Measurements from ENCODE around the gene FAF1.
"Not testable (repeated sequence)": the region's sequence is repeated elsewhere in the genome, so short reads cannot be mapped to it uniquely, and the experiment has no call there.

FAF1 gene

DNA sequence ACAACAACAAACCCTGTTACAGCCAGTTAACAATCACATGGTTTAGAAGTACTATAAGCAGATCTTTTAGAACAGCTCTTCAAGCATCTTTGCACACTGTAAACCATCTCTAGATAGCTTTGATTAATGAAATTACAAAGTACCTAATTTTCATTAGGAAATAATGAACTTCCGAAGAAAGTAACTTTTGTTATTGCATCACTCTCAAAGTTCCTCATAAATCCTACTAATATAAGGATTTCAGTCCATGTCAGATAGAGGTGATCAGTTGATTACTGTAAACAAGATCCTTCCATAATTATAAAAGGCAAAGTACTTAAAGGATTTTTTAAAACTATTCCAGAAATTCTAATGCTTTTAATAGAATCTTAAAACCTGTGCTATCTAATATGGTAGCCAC, 58.2 kb downstream of the FAF1 start:
- no peak for DNase-seq

DNA sequence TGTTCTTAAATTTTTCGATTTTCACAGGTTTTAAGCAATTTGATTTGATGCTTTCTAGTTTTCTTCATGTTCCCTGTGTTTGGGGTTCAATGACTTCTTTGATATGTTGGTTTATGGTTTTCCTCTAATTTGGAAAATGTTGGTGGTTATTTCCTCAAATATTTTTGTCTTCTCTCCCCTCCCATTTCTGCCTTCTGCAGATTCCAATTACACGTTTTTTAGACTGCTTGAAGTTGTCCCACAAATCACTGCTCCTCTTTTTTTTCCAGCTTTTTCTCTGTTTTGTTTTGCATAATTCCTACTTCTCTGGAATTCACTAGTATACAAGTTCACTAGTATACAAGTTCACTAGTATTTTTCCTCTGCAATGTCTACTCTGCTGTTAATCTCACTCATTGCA, 61.3 kb downstream of the FAF1 start:
- DNase-seq, result no peak

DNA sequence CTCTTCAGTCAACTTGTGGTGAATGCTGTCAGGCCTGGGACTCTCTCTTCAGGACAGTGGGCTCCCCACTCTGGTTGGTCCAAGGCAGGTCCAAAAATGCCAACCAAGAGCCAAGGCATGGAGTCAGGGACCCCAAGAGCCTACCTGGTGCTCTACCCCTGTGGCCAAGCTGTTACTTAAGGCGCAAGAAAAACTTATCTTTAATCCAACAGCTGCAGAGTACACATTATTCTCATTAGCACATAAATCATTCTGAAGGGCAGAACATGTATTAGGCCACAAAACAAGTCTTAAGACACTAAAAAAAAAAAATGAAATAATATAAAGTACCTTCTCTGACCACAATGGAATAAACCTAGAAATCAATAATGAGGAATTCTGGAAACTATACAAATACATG, 65.7 kb downstream of the FAF1 start:
- no peak for DNase-seq

DNA sequence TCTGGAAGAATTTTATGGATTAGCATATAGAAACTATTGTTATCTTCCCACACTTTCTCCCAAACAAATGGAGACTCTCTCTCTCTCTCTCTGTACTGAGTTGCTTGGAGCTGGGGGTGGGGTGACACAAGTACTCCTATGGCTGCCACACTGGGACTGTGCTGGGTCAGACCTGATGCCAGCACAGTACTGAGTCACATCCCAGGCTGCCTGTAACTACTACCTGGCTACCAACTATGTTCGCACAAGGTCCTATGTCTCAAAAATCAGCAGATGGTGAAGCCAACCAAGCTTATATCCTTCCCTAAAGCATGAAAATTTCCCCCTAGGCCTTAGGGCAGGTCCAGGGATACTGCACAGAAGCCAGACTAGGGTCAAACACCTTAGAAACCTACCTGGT, 66.6 kb downstream of the FAF1 start:
- DNase-seq, result no peak

DNA sequence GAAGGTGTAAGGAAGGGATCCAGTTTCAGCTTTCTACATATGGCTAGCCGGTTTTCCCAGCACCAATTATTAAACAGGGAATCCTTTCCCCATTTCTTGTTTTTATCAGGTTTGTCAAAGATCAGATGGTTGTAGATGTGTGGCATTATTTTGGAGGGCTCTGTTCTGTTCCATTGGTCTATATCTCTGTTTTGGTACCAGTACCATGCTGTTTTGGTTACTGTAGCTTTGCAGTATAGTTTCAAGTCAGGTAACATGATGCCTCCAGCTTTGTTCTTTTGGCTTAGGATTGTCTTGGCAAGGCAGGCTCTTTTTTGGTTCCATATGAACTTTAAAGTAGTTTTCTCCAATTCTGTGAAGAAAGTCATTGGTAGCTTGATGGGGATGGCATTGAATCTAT, 72.5 kb downstream of the FAF1 start:
- not testable (repeated sequence) for DNase-seq

DNA sequence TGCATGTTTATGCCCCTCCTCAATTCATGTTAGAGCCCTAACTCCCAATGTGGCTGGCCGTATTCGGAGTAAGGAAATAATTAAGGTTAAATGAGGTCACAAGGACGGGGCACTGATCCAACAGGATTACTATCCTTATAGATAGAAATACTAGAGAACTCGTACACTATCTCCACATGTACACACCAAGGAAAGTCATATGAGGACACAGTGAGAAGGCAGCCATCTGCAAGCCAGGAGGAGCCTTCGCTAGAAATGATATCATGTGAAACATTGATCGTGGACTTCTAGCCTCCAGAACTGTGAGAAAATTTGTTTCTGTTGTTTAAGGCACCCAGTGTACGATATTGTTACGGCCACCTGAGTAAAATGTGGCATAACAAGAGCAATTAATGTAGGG, 79.7 kb downstream of the FAF1 start:
- no peak for DNase-seq

DNA sequence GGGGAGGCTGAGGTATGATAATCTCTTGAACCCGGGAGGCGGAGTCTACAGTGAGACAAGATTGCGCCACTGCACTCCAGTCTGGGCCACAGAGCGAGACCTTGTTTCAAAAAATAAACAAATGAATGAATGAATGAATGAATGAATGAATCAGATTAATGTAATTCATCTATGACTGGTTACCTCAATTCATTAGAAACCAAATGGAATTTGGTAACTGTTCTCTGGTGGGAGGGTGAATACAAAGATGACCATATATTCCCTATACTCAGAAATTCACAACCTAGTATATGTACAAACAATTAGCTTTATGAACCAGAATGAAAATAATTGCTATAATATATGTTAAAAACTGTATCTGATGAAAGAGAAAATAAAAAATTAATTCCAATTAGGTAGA, 80.9 kb downstream of the FAF1 start:
- no peak for DNase-seq

DNA sequence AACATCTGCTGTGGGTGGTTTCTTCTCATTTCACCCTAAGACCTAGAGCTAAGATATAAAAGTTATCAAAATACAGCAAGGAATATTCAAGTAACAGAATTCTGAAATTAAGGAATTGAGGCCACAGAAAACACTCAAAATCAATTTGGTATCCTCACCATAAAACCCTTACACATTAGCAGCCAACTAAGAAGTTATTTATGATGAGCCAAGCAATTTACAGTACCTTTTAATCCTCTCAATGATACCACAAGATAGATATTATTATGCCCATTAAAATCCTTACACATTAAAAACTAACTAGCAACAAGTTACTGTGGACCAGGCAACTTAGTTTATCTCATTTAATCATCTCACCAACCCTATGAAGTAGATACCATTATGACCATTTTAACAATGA, 81.6 kb downstream of the FAF1 start:
- DNase-seq, result no peak

DNA sequence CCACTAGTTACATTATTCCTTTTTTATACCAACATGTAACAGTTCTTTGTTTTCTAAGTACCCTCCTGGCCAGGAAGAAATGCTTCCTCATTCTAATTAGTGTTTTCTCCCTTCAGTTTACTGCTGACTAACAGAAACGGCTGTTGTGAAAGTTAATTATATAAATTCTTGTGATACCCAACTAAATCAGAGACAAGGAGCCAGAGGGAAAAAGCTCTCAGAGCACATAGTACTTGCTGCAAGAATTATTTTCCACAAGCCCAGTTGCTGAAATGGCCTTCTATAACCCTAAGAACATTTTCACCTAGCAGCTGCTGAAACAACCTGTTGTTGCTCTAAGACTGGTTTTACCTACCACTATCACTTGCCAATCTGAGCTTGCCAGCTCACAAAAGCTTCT, 82.4 kb downstream of the FAF1 start:
- no peak for DNase-seq

DNA sequence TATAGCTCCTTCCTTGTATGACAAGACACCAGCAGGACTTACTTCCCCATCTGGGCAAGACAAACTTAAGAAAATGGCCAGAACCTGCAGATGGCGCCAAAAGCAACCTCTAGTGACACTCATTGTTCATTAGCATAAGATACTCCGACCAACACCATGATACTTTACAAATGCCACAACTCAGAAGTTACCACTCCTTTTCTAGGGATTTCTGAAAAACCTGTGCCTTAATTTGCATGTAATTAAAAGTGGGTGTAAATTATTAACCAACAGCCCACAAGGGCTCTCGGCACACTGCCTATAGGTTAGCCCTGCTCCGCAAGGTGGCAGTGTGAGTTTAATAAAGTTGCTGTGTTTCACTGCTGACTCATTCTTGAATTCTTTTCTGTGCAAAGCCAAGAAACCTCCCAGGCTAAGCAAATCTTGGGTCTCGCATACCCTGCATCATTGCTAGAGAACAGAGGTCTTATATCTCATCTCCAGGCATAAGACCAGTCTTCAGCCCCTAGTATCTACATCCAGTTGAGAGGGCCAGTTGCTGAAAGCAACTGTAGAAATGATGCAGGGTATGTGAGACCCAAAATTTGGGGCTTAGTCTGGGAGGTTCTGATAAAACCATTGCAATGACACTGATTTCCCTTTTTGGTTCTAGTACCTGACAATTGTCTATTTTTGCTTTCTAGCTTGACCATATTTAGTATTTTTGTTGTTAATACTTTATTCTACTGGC, 86.4 kb downstream of the FAF1 start:
- DNase-seq, result no peak

DNA sequence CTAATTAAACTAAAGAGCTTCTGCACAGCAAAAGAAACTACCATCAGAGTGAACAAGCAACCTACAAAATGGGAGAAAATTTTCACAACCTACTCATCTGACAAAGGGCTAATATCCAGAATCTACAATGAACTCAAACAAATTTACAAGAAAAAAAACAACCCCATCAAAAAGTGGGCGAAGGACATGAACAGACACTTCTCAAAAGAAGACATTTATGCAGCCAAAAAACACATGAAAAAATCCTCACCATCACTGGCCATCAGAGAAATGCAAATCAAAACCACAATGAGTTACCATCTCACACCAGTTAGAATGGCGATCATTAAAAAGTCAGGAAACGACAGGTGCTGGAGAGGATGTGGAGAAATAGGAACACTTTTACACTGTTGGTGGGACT, 95.2 kb downstream of the FAF1 start:
- DNase-seq, result not testable (repeated sequence)

DNA sequence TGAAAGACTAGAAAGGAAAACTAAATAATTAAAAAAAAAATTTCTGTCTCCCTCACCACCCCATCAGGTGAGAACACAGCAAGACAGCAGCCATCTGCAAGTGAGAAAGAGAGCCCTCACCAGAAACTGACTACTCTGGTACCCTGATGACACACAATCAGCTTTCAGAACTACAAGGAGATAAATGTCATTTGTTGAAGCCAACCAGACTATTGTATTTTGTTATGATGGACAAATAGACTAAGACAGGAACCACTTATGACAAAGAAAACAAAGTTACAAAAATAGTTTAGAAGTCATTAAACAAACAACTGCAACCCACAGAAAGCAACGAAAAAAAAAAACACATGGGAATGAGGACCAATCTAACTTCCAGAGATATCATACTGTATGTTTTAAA, 98.3 kb downstream of the FAF1 start:
- DNase-seq, result no peak

DNA sequence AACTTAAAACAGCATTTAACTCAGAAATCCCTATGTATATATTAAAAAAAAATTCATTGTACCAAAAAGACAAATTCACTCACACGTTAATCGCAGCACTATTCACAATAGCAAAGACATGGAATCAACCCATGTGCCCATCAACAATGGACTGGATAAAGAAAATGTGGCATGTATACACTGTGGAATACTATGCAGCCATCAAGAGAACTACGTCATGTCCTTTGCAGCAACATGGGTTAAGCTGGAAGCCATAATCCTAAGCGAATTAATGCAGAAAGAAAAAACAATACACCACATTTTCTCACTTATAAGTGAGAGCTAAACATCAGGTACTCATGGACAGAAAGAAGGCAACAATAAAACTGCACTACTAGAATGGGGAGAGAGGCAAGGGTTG, 99.4 kb downstream of the FAF1 start:
- no peak for DNase-seq

DNA sequence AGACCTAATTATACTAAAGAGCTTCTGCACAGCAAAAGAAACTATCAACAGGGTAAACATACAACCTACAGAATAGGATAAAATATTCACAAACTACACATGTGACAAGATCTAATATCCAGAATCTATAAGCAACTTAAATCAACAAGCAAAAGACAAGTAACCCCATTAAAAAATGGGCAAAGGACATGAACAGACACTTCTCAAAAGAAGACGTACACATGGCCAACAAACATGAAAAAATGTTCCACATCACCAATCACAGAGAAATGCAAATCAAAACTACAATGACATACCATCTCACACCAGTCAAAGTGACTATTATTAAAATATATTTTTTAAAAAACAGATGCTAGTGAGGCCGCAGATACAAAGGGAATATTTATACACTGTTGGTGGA, 99.8 kb downstream of the FAF1 start:
- no peak for DNase-seq

DNA sequence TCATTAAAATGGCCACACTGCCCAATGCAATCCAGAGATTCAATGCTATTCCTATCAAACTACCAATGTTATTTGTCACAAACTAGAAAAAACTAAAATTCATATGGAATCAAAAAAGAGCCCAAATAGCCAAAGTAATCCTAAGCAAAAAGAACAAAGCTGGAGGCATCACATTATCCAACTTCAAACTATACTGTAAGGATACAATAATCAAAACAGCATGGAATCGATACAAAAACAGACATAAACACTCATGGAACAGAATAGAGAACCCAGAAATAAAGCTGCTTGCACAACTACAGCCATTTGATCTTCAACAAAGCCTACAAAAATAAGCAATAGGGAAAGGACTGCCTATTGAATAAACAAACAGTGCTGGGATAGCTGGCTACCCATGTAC, 100.4 kb downstream of the FAF1 start:
- no peak for DNase-seq

DNA sequence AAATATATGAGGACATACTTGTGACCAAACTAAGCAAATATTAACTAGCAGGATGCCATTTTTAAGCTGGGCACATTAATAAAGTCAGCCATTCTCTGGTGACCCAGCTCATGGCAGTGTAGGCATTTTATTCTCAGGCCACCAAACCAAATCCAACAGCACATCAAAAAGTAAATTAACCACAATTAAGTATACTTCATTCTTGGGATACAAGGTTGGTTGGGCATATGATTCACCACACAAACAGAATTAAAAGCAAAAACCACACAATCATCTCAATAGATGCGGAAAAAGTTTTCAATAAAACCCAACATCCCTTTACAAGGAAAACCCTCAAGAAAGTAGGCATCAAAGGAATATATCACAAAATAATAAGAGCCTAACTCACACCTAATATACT, 101.3 kb downstream of the FAF1 start:
- no peak for DNase-seq

DNA sequence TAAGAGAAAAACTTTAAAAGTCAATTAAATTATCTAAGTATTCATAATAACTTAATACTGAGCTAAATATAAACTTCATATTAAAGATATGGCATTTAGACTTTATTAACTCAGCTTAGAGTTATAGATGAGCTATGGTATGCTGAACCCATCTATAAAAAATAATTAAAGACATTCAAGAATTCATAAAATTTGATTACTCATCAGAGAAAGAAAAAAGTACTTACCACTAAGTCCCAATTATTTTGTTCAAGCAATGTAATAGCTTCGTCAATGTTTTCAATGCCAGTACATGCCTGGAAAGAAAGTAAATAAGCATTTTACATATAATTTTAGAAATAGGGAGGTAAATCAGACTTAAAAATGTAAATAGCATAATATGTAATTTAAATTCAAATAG, 102.4 kb downstream of the FAF1 start:
- DNase-seq, result no peak

DNA sequence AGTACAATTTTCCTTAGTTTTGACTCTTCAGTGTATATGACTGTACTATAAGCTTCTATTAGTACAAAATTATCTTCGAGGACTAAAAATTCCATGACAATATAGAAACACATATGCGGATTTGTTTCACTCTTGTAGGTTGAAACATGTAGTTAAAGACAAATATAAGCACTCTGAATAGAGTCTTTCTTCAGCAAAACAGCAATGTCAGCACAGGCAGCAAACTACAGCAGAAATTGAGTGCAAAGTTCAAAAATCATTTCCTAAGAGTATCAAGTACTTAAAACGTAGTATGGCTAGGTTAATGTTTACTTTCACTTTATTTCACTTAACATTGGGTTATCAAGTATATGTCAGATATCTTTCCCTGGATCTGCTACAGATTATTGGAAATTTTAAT, 106.7 kb downstream of the FAF1 start:
- DNase-seq, result no peak

DNA sequence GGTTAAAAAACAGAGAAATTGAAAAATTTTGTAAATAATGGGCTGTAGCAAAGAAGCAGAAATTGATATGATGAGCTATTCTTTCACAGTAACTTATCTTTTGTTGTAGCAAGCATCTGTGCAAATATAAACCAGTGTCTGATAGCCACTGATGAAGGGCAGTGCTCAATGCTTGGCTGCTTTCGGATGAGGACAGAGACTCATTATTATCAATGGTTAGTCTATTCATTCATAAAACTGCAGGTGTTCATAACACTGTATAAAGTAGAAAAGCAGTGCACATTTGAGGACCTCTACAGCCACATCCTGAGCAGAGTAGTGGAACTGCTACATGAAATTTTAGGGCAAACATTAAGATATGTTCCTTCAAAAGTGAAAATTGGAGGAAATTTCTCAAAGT, 107.2 kb downstream of the FAF1 start:
- no peak for DNase-seq

DNA sequence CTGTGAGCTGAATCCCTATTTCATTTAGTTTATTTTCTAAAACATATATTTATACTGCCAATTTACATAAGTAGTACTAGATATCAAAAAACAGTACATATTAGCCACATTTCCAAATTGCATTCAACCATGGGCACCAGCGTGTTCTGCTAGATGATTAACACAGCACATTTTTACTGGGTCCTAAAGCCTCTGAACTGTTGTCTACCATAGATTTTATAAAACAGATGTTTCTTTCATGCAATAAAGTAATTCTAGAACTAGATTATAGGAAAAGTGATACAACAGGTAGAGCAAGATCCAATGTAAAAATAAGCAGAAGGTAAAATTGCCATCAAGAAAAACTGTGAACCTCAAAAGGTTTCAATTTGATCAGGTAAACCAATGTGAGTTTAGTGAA, 108.6 kb downstream of the FAF1 start:
- no peak for DNase-seq

DNA sequence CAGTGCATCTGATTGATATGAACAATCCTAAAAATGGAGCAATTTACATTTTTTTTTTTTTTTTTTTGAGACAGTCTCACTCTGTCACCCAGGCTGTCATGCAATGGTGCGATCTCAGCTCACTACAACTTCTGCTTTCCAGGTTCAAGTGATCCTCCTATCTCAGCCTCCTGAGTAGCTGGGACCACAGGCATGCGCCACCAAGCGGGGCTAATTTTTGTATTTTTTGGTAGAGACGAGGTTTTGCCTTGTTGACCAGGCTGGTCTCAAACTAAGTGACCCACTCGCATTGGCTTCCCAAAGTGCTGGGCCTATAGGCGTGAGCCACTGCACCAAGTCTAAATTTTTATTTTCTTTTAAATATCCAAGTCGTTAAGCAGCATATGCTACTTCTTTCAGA, 109.0 kb downstream of the FAF1 start:
- DNase-seq, result no peak

DNA sequence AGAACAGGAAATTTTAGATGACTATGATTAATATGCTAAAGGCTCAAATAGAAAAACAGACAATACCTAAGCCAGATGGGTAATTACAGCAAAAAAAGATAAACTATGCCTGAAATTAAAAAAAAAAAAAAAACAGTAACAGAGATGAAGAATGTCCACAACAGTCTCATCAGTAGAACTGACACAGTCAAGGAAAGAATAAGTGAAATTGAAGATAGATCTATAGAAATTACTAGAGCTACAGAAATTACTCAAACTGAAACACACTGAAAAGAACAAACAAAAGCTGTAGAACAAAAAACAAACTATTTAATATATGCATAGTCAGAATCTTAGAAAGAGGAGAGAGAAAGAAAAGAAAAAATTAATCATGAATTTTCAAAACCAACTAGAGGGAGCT, 112.8 kb downstream of the FAF1 start:
- no peak for DNase-seq

DNA sequence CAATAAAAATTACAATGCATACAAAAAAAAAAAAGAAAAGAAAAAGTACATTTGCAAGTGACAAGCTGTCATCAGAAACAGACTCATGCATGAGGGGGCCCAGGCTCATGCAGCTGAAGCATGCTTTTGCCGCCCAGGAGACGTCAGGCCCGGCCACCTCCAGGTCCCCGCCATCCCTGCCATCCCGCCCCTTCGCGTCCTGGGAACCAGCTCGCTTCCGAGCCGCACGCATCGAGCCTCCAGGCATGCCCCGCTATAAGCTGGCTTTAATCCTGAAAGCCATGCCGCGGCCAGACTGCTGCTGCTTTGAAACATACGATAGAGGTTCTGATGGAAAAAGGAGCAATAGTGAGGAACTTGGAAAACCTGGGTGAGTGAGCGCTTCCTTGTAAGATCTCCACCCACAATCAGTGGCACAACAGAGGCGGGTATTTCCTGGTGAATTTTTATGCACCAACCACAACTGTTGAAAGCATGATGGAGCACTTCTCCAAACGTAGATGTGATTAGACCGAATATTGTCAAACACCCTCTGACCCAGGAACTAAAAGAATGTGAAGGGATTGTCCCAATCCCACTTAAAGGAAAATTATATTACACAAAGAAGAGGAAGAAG, 113.7 kb downstream of the FAF1 start:
- no peak for DNase-seq

DNA sequence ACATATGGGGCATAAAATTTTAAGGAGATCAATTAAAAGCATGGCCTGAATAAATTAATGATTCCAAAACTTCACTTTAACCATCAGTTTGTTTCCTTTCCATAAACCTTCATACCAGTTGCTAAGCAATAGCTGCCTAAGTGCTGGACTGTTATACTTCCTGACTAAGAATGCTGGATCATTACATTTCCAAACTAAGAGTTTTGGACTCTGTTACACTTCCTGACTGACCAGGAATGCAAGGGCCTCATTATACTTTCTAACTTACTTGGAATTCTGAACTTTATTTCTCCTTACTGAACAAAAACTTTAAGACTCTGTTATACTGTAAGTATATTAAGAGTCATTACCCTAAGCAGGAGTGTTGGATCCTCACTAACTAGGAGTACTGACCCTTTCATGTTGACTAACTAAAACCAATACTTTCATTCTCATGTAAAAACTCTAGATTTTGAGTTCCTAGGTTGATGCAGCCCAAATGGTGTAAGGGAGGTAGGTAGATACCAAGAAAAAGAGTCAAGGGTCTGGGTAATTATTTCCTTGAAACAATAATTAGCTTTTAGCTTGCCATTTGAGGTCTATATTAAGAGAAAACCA, 118.2 kb downstream of the FAF1 start:
- no peak for DNase-seq

DNA sequence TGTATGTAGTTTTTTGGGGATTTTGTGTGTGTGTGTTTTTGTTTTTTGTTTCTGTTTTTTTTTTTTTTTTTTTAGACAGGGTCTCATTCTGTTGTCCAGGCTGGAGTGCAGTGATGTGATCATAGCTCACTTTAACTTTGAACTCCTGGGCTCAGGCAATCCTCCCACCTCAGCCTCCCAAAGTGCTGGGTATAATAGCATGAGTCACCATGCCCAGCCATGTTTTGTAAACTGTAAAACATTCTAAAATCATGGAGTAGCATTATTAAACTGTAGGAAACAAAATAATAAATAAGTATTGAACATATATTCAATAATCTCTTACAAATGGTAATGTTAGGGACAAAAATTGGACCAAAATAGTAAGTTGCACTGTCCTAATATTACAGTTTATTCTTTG, 124.0 kb downstream of the FAF1 start:
- no peak for DNase-seq

All from T1000 (cell line).